ENCODE data around the gene CNMD.

Gene CNMD

GRCh38 chr13:52677823-52678222, 61.8 kb downstream of the CNMD start:
- no peak for DNase-seq

- no peak for DNase-seq
These were observed 66.2 kb downstream of the CNMD start for GRCh38 chr13:52673465-52673864.

DNA sequence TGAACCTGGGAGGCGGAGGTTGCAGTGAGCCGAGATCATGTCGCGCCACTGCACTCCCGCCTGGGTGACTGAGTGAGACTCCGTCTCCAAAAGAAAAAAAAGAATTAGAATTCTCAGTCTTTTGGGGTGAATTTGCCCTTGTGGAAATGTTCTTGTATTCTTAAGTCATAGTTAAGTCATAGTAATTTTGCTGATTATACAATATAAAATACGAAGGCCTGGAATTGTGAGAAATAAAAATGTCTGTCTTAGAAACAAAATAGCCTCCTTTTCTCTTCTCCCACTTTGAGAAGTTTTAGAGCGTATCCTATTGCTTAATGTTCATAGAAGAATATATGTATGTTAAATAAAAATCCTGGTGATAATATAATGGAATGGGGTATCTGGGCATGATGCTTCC, 68.9 kb downstream of the CNMD start:
- DNase-seq, result no peak

- DNase-seq, result no peak
These were observed 69.9 kb downstream of the CNMD start for GRCh38 chr13:52669677-52670076.

- DNase-seq, result no peak
These were observed 74.3 kb downstream of the CNMD start for GRCh38 chr13:52665325-52665724.

DNA sequence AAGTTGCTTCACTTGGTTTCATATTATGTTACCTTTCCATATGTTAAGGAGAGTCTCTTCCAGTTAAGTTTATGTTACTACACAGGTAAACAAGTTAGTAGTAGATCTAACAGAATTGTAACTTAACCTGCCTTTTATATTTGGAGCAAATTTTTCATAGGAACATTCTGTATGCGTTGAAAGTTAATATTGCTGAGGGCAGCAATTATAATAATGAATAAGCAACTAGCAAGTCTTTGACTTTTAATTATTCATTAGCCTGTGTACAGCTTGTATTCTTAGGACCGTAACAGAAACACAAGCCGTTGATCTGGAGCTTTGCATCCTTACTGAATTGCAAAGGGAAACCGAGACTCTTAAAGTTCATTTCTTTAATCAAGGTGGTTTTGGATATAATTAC, 75.3 kb downstream of the CNMD start:
- no peak for DNase-seq

GRCh38 chr13:52659340-52659739, 80.3 kb downstream of the CNMD start:
- DNase-seq, result no peak

Measured in activated CD4-positive, alpha-beta T cell treated with anti-CD3 and anti-CD28 coated beads for 48 hours (primary cell).